GM18868 (cell line): ENCODE measurements around the gene GOLGA2.

Source experiments
- ATAC-seq: cut with Tn5 transposase; IDR thresholded peaks from one replicate; pipeline ENCODE4 v1.9.1; 2021; ENCODE audit warnings: mild to moderate bottlenecking, moderate library complexity; ENCODE audit not compliant: unreplicated experiment

The GOLGA2 gene

GRCh38 chr9:128275198-128276007, at the start of gene GOLGA2:
Gene GOLGA2 (minus strand): TSS chr9:128276007. CDS start chr9:128275976, 31 bp downstream.
- ATAC-seq = peak; percentile 50

GRCh38 chr9:128324401-128324800, 48.6 kb upstream of the GOLGA2 start:
- no peak for ATAC-seq

GRCh38 chr9:128323791-128324190, 48.0 kb upstream of the GOLGA2 start:
- no peak for ATAC-seq

- ATAC-seq = no peak
Measured at GRCh38 chr9:128323212-128323730, 47.5 kb upstream of the GOLGA2 start.

GRCh38 chr9:128322404-128323211, 46.8 kb upstream of the GOLGA2 start, which contains the start of the genes COQ4 and TRUB2:
Gene COQ4 (plus strand): TSS chr9:128322839. CDS start chr9:128322859, 20 bp downstream.
Gene TRUB2 (minus strand): TSS chr9:128322447. CDS start chr9:128322408, 39 bp downstream.
- peak; percentile 73 for ATAC-seq

GRCh38 chr9:128321879-128322403, 46.1 kb upstream of the GOLGA2 start:
- no peak for ATAC-seq

- no peak for ATAC-seq
Measured at GRCh38 chr9:128321343-128321742, 45.5 kb upstream of the GOLGA2 start.

GRCh38 chr9:128317629-128318028, 41.8 kb upstream of the GOLGA2 start:
- ATAC-seq = no peak

GRCh38 chr9:128316421-128316820, 40.6 kb upstream of the GOLGA2 start:
- ATAC-seq = no peak

GRCh38 chr9:128314697-128315096, 38.9 kb upstream of the GOLGA2 start:
- ATAC-seq = no peak

- no peak for ATAC-seq
Measured at GRCh38 chr9:128310461-128310860, 34.7 kb upstream of the GOLGA2 start.

GRCh38 chr9:128309551-128309950, 33.7 kb upstream of the GOLGA2 start:
- ATAC-seq = no peak

- ATAC-seq = no peak
Measured at GRCh38 chr9:128304971-128305288, 29.1 kb upstream of the GOLGA2 start.

- ATAC-seq = no peak
Measured at GRCh38 chr9:128304136-128304970, 28.5 kb upstream of the GOLGA2 start.

GRCh38 chr9:128298535-128299482, 23.0 kb upstream of the GOLGA2 start:
- ATAC-seq = no peak

- no peak for ATAC-seq
Measured at GRCh38 chr9:128297221-128297773, 21.5 kb upstream of the GOLGA2 start.

- no peak for ATAC-seq
Measured at GRCh38 chr9:128296340-128297220, 20.8 kb upstream of the GOLGA2 start.

- ATAC-seq = no peak
Measured at GRCh38 chr9:128294142-128294541, 18.3 kb upstream of the GOLGA2 start.
